Melanocyte of skin (primary cell): Measurements from ENCODE around the gene NT5C2. TPM values are rescaled to one million over a fixed set of nuclear protein-coding genes. Genes with fewer than 3 reads are reported as not detected.

ENCODE experiments used
- total RNA-seq, 2 donors: library from RNA; depleted of rRNA; stranded (reverse); fragments of >200 nt; gene quantifications; 2 replicates each; pipeline ENCODE4 v1.2.3, GENCODE V29; 2012

The NT5C2 gene
- total RNA-seq, result 10 to 100 TPM; 26.5 to 37.3 TPM

DNA sequence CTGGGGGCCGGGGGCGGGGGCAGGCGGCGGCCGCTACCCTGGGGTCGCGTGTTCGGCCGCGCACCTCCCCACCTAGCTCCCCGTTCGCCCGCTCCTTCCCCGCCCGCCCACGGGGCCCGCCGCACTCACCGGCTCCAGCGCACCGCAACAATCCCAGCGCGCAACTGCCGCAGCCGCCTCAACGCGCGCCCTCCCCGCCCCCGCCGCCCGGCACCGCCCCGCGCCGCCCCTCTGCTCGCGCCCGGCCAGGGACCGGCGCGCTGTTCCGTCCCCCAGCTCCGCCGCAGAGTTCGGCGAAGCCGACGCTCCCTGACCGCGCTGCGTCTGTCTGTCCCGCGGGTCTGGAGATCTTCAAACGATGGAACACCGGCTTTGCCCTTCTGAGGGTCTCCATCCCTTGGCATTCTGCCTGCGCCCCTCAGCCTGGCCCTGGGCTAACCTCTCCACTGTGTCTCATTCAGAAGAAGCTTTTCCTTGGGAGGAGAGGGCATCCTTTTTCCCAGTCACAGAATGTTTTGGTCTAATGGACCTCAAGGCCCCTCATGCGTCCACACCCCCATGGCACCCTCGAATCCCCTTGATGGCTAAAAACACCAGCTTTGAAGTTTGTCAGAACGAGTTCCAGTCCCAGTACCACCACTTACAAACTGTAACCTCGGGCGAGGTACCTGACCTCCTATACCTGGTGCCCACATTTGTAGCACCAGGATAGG lies at the start of gene NT5C2:
TSS of gene NT5C2 (minus strand) at position 166 of the 713 bp plus-strand sequence. CDS start 18,314 bp downstream, outside the sequence.

Other genes starting within 250 kb of the NT5C2 start
- under 1 TPM; under 0.01 to 0.33 TPM for gene RPEL1, start 52.6 kb upstream of the NT5C2 start, total RNA-seq
- under 1 TPM in 1 of 2 donors, not detected in 1; under 0.01 TPM for gene INA, start 83.9 kb upstream of the NT5C2 start, total RNA-seq
- 10 to 100 TPM in 1 of 2 donors, 1 to 10 TPM in 1; 8.9 to 15.3 TPM for gene PCGF6, start 157.9 kb upstream of the NT5C2 start, total RNA-seq
- 1 to 10 TPM; 2.8 to 5.3 TPM for gene TAF5, start 174.7 kb upstream of the NT5C2 start, total RNA-seq
- 100 to 1,000 TPM; 170 to 231 TPM for gene ATP5MK, start 203.2 kb upstream of the NT5C2 start, total RNA-seq
- gene PDCD11, start 203.4 kb upstream of the NT5C2 start, total RNA-seq, result 10 to 100 TPM; 28.2 to 41.6 TPM